HepG2 (cell line): ENCODE data around the gene TRPT1. TPM values are rescaled to one million over a fixed set of nuclear protein-coding genes. Genes with fewer than 3 reads are reported as not detected.

Source experiments
- ATAC-seq: fragments of 200-7000 bp; cut with Tn5 transposase; 3 replicates; pipeline ENCODE4 v1.9.1; 2020; ENCODE audit warnings: mild to moderate bottlenecking, moderate library complexity
- BruUV-seq: library from RNA; stranded (reverse); fragments of 400-500 nt; replicated peaks from 2 replicates; lab custom pipeline; 2021; lab: Mats Ljungman, UMichigan
- CTCF ChIA-PET: fragments of 300-600 bp; formaldehyde crosslinking; extraction: SDS; loops from one replicate; lab custom pipeline; 2021; ENCODE audit warnings: low total read pairs, inconsistent platforms, low intra/inter-chr PET ratio; lab: Yijun Ruan, JAX
- POLR2A ChIA-PET: fragments of 350-600 bp; sonication (Branson Sonifier 250); formaldehyde crosslinking; loops from one replicate; lab custom pipeline; 2020; ENCODE audit warnings: antibody characterized with exemption, inconsistent platforms; lab: Yijun Ruan, JAX
- DNase-seq: peaks from one replicate; pipeline ENCODE4 v3.0.0-alpha.2; 2015; ENCODE audit warnings: low spot score
- FAIRE-seq: peaks from 3 replicates; lab custom pipeline; 2011; peaks lifted over from hg19 to GRCh38; lab: Jason Lieb, UNC
- H2AFZ ChIP-seq: one replicate; pipeline ENCODE4 v1.6.1; 2011; ENCODE audit warnings: low read length, inconsistent platforms
- H3K27ac ChIP-seq: fragments of 300-600 bp; 3 replicates; pipeline ENCODE4 v1.8.0; 2011; ENCODE audit warnings: mixed run types, mild to moderate bottlenecking, mixed read lengths, low read length, inconsistent platforms; ENCODE audit not compliant: insufficient read depth; ENCODE audit errors: extremely low read length
- H3K27me3 ChIP-seq, 2 experiments: fragments of 200-600 bp in 1 of 2; 2 replicates in 1 of 2; 3 replicates in 1 of 2; pipeline versions ENCODE4 v1.6.0 to v1.8.0; 2011; ENCODE audit warnings: low read length in 2 of 2, mild to moderate bottlenecking in 2 of 2, moderate library complexity in 2 of 2, inconsistent platforms in 1 of 2; ENCODE audit not compliant: insufficient read depth in 2 of 2, control insufficient read depth in 1 of 2
- H3K36me3 ChIP-seq, 2 experiments: fragments of 200-600 bp in 1 of 2; replicated peaks in 1 of 2; 2 replicates in 1 of 2; 3 replicates in 1 of 2; pipeline versions ENCODE4 v1.5.1 to v1.8.0; 2011; ENCODE audit warnings: low read length in 2 of 2, inconsistent platforms in 1 of 2; ENCODE audit not compliant: insufficient read depth in 2 of 2, control insufficient read depth in 1 of 2
- H3K4me1 ChIP-seq: 2 replicates; pipeline ENCODE4 v1.5.1; 2012; ENCODE audit warnings: low read length, inconsistent platforms; ENCODE audit not compliant: insufficient read depth
- H3K4me2 ChIP-seq: 2 replicates; pipeline ENCODE4 v1.6.0; 2011; ENCODE audit warnings: low read depth, low read length, inconsistent platforms
- H3K4me3 ChIP-seq, 3 experiments: fragments of 200-600 bp in 1 of 3; sonication (generic), shearing (Covaris generic) in 1 of 3; replicated peaks in 1 of 3; 2 replicates each; pipeline ENCODE4 v1.5.1; 2011 to 2016; ENCODE audit warnings: low read length in 3 of 3, inconsistent platforms in 2 of 3, low read depth in 2 of 3, mild to moderate bottlenecking in 2 of 3, control low read depth in 1 of 3, mixed read lengths in 1 of 3; ENCODE audit not compliant: insufficient read depth in 1 of 3
- H3K79me2 ChIP-seq: one replicate; pipeline ENCODE4 v1.6.1; 2011; ENCODE audit warnings: low read length, inconsistent platforms; ENCODE audit not compliant: insufficient read depth
- H3K9ac ChIP-seq: 2 replicates; pipeline ENCODE4 v1.6.0; 2011; ENCODE audit warnings: mild to moderate bottlenecking, low read depth, low read length, inconsistent platforms; ENCODE audit not compliant: insufficient read depth
- H3K9me3 ChIP-seq: 2 replicates; pipeline ENCODE4 v1.5.1; 2012; ENCODE audit warnings: mild to moderate bottlenecking, low read length
- H4K20me1 ChIP-seq: 2 replicates; pipeline ENCODE4 v1.6.0; 2011; ENCODE audit warnings: inconsistent platforms, mild to moderate bottlenecking, low read length, moderate library complexity; ENCODE audit not compliant: insufficient read depth
- GATAD1 ChIP-seq: IDR thresholded peaks from 2 replicates; pipeline ENCODE4 v1.6.1; 2016; ENCODE audit warnings: missing genetic modification reagents, missing compliant biosample characterization
- KAT2B ChIP-seq: fragments of 150-350 bp; IDR thresholded peaks from 2 replicates; pipeline ENCODE4 v1.6.1; 2014; ENCODE audit warnings: low read depth, low read length, borderline replicate concordance
- KDM5A ChIP-seq: fragments of 200-600 bp; sonication (generic); IDR thresholded peaks from 2 replicates; pipeline ENCODE4 v1.7.0; 2018; ENCODE audit warnings: antibody characterized with exemption, mild to moderate bottlenecking, low read length, borderline replicate concordance
- KLF9 ChIP-seq: IDR thresholded peaks from 2 replicates; pipeline ENCODE4 v1.6.1; 2016; ENCODE audit warnings: low read depth
- MAFK ChIP-seq, 2 experiments: IDR thresholded peaks in 1 of 2; conservative IDR thresholded peaks in 1 of 2; 2 replicates each; pipeline ENCODE4 v1.6.1; 2011; ENCODE audit warnings: improper control_type of control experiment in 2 of 2, low read length in 2 of 2
- NR0B2 ChIP-seq: sonication (generic); formaldehyde crosslinking; IDR thresholded peaks from 2 replicates; pipeline ENCODE4 v1.4.0; 2020; ENCODE audit warnings: mild to moderate bottlenecking, missing genetic modification reagents
- RAD51 ChIP-seq: fragments of 450-650 bp; IDR thresholded peaks from 2 replicates; pipeline ENCODE4 v1.6.1; 2016; ENCODE audit warnings: borderline replicate concordance
- RARA ChIP-seq: IDR thresholded peaks from 2 replicates; pipeline ENCODE4 v1.6.1; 2016; ENCODE audit warnings: missing genetic modification reagents, missing compliant biosample characterization
- SP2 ChIP-seq: sonication (generic); formaldehyde crosslinking; IDR thresholded peaks from 2 replicates; pipeline ENCODE4 v1.5.1; 2020; ENCODE audit warnings: mild to moderate bottlenecking, missing genetic modification reagents
- STAT6 ChIP-seq: sonication (generic); formaldehyde crosslinking; IDR thresholded peaks from 2 replicates; pipeline ENCODE4 v1.4.0; 2020; ENCODE audit warnings: missing genetic modification reagents, mild to moderate bottlenecking, borderline replicate concordance
- ZBTB25 ChIP-seq: IDR thresholded peaks from 2 replicates; pipeline ENCODE4 v1.6.1; 2018; ENCODE audit warnings: missing genetic modification reagents
- ZNF18 ChIP-seq: sonication (generic); formaldehyde crosslinking; IDR thresholded peaks from 2 replicates; pipeline ENCODE4 v1.8.0; 2022; ENCODE audit warnings: mild to moderate bottlenecking, missing genetic modification reagents; ENCODE audit not compliant: insufficient replicate concordance
- ZNF615 ChIP-seq: sonication (generic); formaldehyde crosslinking; IDR thresholded peaks from 2 replicates; pipeline ENCODE4 v1.5.0; 2020; ENCODE audit warnings: mild to moderate bottlenecking, missing genetic modification reagents, borderline replicate concordance
- ZNF776 ChIP-seq: sonication (generic); formaldehyde crosslinking; IDR thresholded peaks from 2 replicates; pipeline ENCODE4 v1.4.0; 2020; ENCODE audit warnings: mild to moderate bottlenecking, missing genetic modification reagents
- WGBS: methylation state at CpG from one replicate; pipeline ENCODE4 v1.1.6; 2017; ENCODE audit warnings: low lambda C conversion rate; 5-methylcytosine and 5-hydroxymethylcytosine counted together
- in situ Hi-C: cut with HindIII; loops from 2 replicates; pipeline ENCODE4 v1.10.0; 2017; ENCODE audit warnings: low pct_unique_long_range_greater_than_20kb; ENCODE audit not compliant: extremely low pct_ligation_motif_present
- intact Hi-C: fragments of 100-400 bp; cut with micrococcal nuclease; formaldehyde crosslinking; loops from one replicate; pipeline ENCODE4 v1.10.0; 2022; ENCODE audit not compliant: unreplicated experiment
- polyA plus RNA-seq, 8 experiments: library from polyadenylated mRNA; depleted of rRNA in 3 of 8; stranded (reverse) in 7 of 8; unstranded in 1 of 8; fragments of >200 nt; fragmentation: Illumina TruSeq in 4 of 8; extraction: Trizol in 4 of 8; gene quantifications; 2 replicates each; pipeline versions ENCODE4 v1.2.1 to v1.2.3, GENCODE V29; 2011 to 2016; ENCODE audit warnings: low read depth in 4 of 8, missing spikeins in 1 of 8, mixed read lengths in 1 of 8; ENCODE audit not compliant: insufficient read depth in 1 of 8
- total RNA-seq, 5 experiments: library from RNA; depleted of rRNA; stranded (reverse); fragments of >200 nt; fragmentation: Illumina TruSeq; extraction: Trizol; gene quantifications; 2 replicates each; pipeline ENCODE4 v1.2.3, GENCODE V29; 2016; ENCODE audit warnings: low read depth in 1 of 5

The TRPT1 gene
- total and polyA plus RNA-seq, 2 of the 13 experiments (the other 11 are each of a cell fraction or from before 2014, with no cell fraction given): 24.8 to 40.7 TPM

GRCh38 chr11:64241491-64242374 is 15.7 kb upstream of the TRPT1 start:
- H3K36me3 ChIP-seq: peaks cover 0 to 11% of the 10 kb centered on the region in 2 experiments; a peak in 3 of 5 replicates
- DNase-seq (peak; percentile 66), ATAC-seq (peak; percentile 73), FAIRE-seq (peak; percentile 64)
- intact Hi-C loops (loop anchor here (5.0 kb wide), 1 partner anchor 54 kb away; the partner anchor contains the start of gene STIP1), in situ Hi-C loops (loop anchor here (5.0 kb wide), 1 partner anchor 61 kb away; the partner anchor contains the start of gene CATSPERZ)
- no peaks in the 10 kb centered on the region for H3K9me3 ChIP-seq
- WGBS: 1% methylated on average over 28 of the region's 63 CpGs
- ChIA-PET POLR2A (interaction anchor here (0.5 to 8.3 kb wide), 20 partner anchors 8 to 90 kb away, joined by 3 to 113 read pairs (median 6); partner anchors contain the start of genes BAD, DNAJC4, ESRRA and MACROD1), CTCF (no interaction called here)
- peak overlapping the region; percentile 91 for H3K27ac ChIP-seq
- H3K4me1 ChIP-seq: peaks cover 57% of the 10 kb centered on the region
- H2AFZ ChIP-seq: no peak overlapping the region
- no peaks in the 10 kb centered on the region for H4K20me1 ChIP-seq
- H3K9ac ChIP-seq: peak overlapping the region; percentile 86
- TSS peak; percentile 62 for BruUV-seq
- peak overlapping the region; percentile 84 to 93 (median 88) for H3K4me3 ChIP-seq
- peaks cover 26% of the 10 kb centered on the region for H3K79me2 ChIP-seq
- no peaks in the 10 kb centered on the region; a peak in 1 of 5 replicates for H3K27me3 ChIP-seq
- peak overlapping the region; percentile 95 for H3K4me2 ChIP-seq
- TF ChIP-seq RAD51 (no peak), RARA (CRISPR knock-in tag) (no peak), ZNF776 (CRISPR knock-in tag) (peak; percentile 55), KAT2B (no peak), ZNF18 (no peak), KDM5A (0 out of 2 replicates have a peak, but pooled peaks have one; percentile 11), KLF9 (CRISPR knock-in tag) (no peak), MAFK (conservative IDR thresholded peaks at IDR 0.05 in 1 of 2, IDR thresholded peaks at IDR 0.05 in 1 of 2; ENCODE audit: low read length in 2 of 2) (no peak), GATAD1 (no peak; the same call in 1 of the 2 replicates), SP2 (peak; percentile 56; the same call in 1 of the 2 replicates), NR0B2 (CRISPR knock-in tag) (peak; percentile 36), ZNF615 (CRISPR knock-in tag) (no peak), ZBTB25 (CRISPR knock-in tag) (no peak), STAT6 (CRISPR knock-in tag) (no peak; the same call in 1 of the 2 replicates)
